HG03565 (cell line): ENCODE measurements around the gene SMOC1.

Source experiments
- ATAC-seq: cut with Tn5 transposase; IDR thresholded peaks from one replicate; pipeline ENCODE4 v1.9.1; 2021; ENCODE audit warnings: mild to moderate bottlenecking, moderate library complexity; ENCODE audit not compliant: unreplicated experiment

Gene SMOC1

DNA sequence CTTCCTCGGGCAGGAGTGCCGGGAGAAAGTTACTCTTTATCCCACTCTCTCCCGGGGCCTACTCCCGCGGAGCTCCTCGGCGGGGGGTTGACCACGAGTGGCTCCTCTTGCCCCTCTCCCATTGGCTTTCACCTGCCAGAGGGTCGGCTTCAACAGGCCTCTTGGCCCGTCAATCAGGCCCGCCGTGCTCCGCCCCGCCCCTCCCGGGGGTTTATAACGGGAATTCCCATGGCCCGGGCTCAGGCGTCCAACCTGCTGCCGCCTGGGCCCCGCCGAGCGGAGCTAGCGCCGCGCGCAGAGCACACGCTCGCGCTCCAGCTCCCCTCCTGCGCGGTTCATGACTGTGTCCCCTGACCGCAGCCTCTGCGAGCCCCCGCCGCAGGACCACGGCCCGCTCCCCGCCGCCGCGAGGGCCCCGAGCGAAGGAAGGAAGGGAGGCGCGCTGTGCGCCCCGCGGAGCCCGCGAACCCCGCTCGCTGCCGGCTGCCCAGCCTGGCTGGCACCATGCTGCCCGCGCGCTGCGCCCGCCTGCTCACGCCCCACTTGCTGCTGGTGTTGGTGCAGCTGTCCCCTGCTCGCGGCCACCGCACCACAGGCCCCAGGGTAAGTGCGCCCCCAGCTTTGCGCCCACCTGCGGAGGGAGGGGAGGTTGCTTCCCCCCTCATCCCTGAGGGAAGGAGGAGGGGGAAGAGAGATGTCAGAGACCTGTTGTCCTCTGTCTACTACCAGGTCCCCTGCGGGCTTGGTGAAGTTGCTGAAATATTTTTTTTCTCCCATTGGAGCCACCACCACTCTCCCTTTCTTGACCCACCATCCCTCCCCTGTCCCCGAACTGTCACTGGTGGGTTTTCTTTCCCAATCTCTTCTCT, at the start of gene SMOC1:
SMOC1 (plus strand) TSS at position 242 of the 869 bp plus-strand sequence; CDS start at position 505, 263 bp downstream.
- no peak for ATAC-seq

DNA sequence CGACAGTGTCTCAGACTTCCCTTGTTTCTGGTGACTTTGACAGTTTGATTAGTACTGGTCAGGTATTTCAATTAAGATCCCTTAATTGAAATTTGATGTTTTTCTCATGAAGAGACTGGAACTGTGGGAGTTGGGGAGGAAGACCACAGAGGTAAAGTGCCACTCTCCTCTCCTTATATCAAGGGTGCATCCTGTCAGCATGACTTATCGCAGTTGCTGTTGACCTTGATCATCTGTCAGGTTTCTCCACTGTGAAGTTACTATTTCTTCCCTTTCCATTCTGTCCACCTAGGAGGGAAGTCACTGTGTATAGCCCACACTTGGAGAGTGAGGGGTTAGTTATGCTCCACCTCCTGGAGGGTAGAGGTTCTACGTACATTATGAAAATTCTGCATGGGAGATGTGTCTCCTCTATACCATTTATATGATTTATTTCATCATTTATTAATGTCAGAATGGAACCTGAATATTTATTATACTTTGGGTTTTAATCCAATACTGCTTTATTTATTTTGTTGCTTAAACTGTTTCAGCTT, 40.3 kb upstream of the SMOC1 start:
- ATAC-seq = no peak

DNA sequence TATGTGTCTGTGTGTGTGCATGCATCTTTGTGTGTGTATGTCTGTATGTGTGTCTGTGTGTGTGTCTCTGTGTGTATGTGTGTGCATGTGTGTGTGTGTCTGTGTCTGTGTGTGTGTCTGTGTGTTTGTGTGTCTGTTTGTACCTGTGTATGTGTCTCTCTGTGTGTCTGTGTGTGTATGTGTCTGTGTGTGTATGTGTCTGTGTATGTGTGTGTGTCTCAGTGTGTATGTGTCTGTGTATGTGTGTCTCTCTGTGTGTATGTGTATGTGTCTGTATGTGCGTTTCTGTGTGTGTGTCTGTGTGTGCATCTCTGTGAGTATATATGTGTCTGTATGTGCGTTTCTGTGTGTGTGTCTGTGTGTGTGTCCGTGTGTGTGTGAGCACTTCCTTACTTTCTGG, 39.6 kb upstream of the SMOC1 start:
- ATAC-seq = no peak

GRCh38 chr14:69841656-69842055, 37.6 kb upstream of the SMOC1 start:
- ATAC-seq = no peak

DNA sequence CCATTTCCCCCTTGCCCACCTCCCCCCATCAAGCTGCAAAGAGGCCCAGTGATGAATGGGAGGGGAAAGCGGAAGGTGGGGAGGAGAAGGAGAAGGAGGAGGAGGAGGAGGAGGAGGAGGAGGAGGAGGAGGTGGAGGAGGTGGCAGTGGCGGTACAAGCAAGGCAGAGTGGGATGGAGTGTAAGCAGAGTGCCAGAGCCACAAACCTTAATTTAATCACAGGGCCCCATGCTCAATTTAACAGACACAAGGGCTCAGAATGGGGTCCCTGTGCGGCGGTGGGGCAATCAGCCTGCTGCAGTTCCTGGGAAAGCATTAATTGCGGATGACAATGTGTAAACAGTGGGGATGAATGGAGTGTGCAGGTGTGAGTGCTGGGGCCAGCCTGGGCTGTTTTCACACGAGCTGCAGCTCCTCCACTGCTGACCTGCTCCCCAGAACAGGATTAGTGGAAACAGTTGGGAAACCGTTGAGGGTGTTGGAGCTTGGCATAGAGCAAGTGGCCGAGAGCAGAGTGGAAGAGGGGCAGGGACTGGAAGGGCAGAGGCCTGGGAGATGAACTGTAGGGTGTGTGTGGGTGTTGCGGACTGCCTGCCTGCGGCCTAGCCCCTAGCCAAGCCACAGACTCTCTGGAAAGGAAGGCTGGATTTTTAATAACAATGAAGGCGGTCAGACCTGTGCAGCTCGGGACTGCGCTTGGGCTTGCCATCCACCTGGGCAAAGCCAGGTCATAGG, 36.4 kb upstream of the SMOC1 start:
- ATAC-seq = no peak

- no peak for ATAC-seq
Measured at GRCh38 chr14:69844171-69844570, 35.0 kb upstream of the SMOC1 start.

GRCh38 chr14:69845050-69845581, 34.1 kb upstream of the SMOC1 start:
- no peak for ATAC-seq

DNA sequence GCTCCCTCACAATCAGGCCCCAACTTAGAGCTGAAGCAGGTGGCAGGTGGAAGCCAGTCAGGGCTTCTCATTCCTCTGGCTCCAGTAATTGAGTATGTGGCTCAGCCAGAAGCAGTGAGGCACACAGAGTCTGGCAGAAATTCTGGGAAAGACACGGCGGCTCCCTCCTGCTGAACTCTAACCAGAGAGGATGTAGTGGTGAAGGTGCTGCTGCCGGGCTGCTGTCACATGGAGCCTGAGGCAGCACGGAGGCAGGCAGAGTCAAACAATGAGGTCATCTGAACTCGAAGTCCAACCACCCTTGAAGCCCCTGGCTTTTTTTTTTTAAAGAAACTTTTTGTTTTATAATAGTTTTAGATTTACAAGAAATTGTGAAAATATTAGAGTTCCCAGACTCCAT, 33.4 kb upstream of the SMOC1 start:
- ATAC-seq = no peak

DNA sequence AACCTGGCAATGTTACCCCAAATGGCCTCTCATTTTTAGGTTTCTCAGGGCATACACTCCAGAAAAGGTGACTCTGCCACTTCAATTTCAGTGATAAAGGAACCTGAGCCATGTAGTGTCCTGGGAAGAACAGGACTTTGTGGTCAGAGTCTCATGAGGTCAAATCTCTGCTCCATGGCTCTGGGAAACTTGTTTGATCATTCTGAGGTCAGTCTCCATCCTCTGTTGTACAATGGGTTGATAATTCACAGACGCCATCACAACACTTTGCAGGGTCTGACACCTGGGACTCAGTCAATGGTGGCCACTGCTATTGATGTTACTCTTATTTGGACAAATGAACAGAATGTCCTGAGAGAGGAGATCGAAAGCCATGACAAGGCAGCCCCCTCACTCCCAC, 31.1 kb upstream of the SMOC1 start:
- no peak for ATAC-seq

DNA sequence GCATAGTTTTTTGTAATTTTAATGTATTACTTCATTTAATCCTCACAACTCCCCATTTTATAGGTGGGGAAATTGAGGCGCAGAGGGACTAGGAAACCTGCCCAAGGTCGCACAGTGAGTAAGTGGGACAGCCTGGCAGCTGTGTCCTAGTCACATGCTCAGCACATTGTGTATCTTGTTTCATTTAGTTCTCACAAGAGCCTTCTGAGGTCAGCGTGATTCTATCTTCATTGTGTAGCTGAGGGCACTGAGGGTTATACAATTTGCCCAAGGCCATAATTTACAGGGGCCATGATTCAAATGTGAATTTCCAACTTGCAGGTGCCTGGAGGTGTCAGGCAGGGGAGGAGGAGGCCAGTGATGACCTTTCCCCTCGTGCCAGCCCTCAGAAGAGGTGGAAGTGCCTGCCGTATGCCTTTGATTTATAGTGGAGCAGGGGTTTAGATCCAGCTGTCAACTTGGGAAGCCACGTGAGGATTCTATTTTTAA, 30.3 kb upstream of the SMOC1 start:
- no peak for ATAC-seq

- no peak for ATAC-seq
Measured at GRCh38 chr14:69850086-69850735, 29.0 kb upstream of the SMOC1 start.

GRCh38 chr14:69850736-69851112, 28.5 kb upstream of the SMOC1 start:
- ATAC-seq = no peak

GRCh38 chr14:69852531-69853321, 26.5 kb upstream of the SMOC1 start:
- ATAC-seq = no peak

- ATAC-seq = no peak
Measured at GRCh38 chr14:69853774-69854173, 25.4 kb upstream of the SMOC1 start.

DNA sequence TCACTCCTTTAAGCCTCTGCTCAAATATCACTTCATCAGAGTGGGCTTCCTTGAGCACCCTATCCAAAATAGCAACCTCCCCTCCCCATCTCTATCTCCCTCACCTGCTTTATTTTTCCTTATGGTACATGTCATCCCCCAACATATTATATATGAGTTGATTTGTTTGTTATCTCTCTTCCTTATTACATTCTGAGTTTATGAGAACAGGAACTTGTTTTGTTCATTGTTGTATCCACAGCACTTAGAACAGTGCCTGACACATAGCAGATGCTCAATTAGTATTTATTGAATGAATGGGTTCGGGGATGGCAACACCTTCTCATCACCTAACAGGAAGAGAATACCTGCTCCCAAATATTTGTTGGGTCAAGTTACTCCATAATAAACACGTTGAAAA, 24.6 kb upstream of the SMOC1 start:
- no peak for ATAC-seq

DNA sequence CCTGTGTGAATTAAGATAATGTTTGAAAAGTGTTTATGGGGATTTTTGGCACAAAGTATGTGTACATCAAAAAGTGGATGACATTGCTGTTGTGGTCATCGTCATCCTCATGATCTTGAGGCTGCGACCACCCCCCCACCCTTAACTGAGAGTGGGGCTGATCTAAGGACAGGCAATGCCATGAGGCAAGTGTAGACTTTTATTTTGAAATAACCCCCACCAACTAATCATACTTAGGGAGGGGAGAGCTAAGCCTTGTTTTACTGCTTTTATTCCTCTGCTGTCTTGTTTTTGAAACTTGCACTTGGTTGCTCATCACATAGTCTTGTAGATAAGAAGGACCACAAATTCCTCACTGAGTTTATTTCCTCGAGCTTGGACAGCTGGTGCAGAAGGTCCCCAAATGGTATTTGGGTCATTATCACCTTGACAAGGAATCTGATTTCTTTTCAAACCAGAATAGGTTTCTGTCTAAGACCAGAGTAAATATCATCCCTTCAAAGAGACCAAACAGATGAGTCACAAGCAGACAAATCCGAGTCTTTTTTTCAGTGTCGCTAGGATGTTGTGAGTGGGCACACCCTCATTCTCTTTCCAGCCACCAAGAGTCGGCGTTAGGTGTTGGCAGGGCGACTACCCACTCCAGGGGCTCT, 23.9 kb upstream of the SMOC1 start:
- no peak for ATAC-seq

DNA sequence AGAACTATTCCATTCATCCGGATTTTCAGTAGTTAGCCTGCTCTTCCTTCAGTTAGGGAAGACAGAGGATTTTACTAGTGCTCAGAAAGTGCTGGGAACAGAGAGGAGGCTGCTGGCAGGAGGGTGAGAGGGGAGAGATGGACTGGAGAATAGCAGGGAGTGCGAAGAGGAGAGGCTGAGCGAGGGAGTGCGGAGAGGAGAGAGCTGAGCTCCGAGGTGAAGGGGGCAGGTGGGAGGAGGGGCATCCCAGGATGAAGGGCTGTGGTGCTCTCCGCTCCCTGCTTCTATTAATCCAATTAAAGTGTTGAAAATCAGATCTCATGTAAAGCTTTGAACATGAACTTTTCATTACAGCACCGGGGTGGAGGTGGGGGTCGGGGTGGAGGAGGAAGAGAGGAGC, 20.4 kb upstream of the SMOC1 start:
- no peak for ATAC-seq

- no peak for ATAC-seq
Measured at GRCh38 chr14:69859591-69859990, 19.6 kb upstream of the SMOC1 start.

DNA sequence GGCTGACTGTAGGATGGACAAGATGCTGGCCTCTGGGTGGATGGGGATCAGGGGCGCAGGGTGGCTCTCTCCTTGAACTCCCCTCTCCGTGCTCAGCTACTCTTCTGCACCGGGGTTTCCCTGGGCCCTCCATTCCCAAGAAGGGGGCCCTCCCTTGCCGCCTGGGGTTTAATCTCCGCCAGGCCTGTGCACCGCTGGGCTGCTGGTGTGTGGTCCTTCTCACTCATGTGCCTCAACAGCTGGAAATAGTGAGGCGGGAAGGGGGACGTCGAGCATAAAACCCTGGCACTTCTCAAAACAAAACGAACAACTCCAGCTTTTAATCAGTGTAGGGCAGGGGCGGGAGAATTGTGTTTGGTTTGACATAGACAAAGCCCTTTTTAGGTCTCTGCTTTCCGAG, 19.0 kb upstream of the SMOC1 start:
- no peak for ATAC-seq
